H1 (cell line): ENCODE results near the gene ATM.
A peak's percentile ranks its signal among the peaks of the same experiment; 100 is the strongest.
"Not testable (repeated sequence)": the region's sequence is repeated elsewhere in the genome, so short reads cannot be mapped to it uniquely, and the experiment has no call there.

Source experiments
- CREB1 ChIP-seq: IDR thresholded peaks from 2 replicates; pipeline ENCODE4 v1.6.1; 2012; ENCODE audit warnings: inconsistent platforms
- GABPA ChIP-seq: IDR thresholded peaks from 2 replicates; pipeline ENCODE4 v1.6.1; 2011; ENCODE audit warnings: mild to moderate bottlenecking, low read length, moderate library complexity, borderline replicate concordance; ENCODE audit not compliant: insufficient read depth
- JUN ChIP-seq: IDR thresholded peaks from 2 replicates; pipeline ENCODE4 v1.6.1; 2011; ENCODE audit warnings: low read depth, mild to moderate bottlenecking, improper control_type of control experiment, low read length
- PHF8 ChIP-seq: fragments of 200-600 bp; sonication (generic); conservative IDR thresholded peaks from 2 replicates; pipeline ENCODE4 v1.7.1; 2012; ENCODE audit warnings: low read depth, mild to moderate bottlenecking, inconsistent platforms, low read length, moderate library complexity
- POLR2A ChIP-seq, 2 experiments: IDR thresholded peaks; 1 replicate in 1 of 2; 2 replicates in 1 of 2; pipeline ENCODE4 v1.6.1; 2011; ENCODE audit warnings: low read depth in 2 of 2, low read length in 2 of 2, mild to moderate bottlenecking in 2 of 2; ENCODE audit errors: control extremely low read depth in 1 of 2
- POLR2AphosphoS5 ChIP-seq: IDR thresholded peaks from 2 replicates; pipeline ENCODE4 v1.6.1; 2011; ENCODE audit warnings: low read depth, low read length
- RXRA ChIP-seq: IDR thresholded peaks from 2 replicates; pipeline ENCODE4 v1.6.1; 2011; ENCODE audit warnings: low read depth, mild to moderate bottlenecking, low read length, moderate library complexity; ENCODE audit not compliant: insufficient read depth
- TAF1 ChIP-seq: IDR thresholded peaks from 2 replicates; pipeline ENCODE4 v1.6.1; 2011; ENCODE audit warnings: mild to moderate bottlenecking, low read depth, low read length
- TF ChIP-seq, protein P1 (sequence below), 3 experiments: IDR thresholded peaks; 1 replicate in 2 of 3; 2 replicates in 1 of 3; pipeline versions ENCODE4 v1.5.1 to v1.6.1; 2011; ENCODE audit warnings: low read length in 3 of 3, mild to moderate bottlenecking in 3 of 3, inconsistent platforms in 2 of 3, low read depth in 1 of 3, moderate library complexity in 1 of 3; ENCODE audit not compliant: insufficient read depth in 1 of 3; ENCODE audit errors: control extremely low read depth in 1 of 3
- TF ChIP-seq, protein P2 (sequence below): IDR thresholded peaks from 2 replicates; pipeline ENCODE4 v1.6.1; 2012; ENCODE audit warnings: inconsistent platforms

GRCh38 chr11:108417551-108417950 is 194.7 kb downstream of the ATM start:
- TF ChIP-seq POLR2A (IDR thresholded peaks at IDR 0.05; ENCODE audit: control extremely low read depth in 1 of 2, low read depth in 2 of 2, low read length in 2 of 2); RXRA; PHF8; JUN; TAF1; POLR2AphosphoS5; GABPA; CREB1: not testable (repeated sequence)
- TF ChIP-seq, protein P1, sequence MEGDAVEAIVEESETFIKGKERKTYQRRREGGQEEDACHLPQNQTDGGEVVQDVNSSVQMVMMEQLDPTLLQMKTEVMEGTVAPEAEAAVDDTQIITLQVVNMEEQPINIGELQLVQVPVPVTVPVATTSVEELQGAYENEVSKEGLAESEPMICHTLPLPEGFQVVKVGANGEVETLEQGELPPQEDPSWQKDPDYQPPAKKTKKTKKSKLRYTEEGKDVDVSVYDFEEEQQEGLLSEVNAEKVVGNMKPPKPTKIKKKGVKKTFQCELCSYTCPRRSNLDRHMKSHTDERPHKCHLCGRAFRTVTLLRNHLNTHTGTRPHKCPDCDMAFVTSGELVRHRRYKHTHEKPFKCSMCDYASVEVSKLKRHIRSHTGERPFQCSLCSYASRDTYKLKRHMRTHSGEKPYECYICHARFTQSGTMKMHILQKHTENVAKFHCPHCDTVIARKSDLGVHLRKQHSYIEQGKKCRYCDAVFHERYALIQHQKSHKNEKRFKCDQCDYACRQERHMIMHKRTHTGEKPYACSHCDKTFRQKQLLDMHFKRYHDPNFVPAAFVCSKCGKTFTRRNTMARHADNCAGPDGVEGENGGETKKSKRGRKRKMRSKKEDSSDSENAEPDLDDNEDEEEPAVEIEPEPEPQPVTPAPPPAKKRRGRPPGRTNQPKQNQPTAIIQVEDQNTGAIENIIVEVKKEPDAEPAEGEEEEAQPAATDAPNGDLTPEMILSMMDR (IDR thresholded peaks at IDR 0.05; ENCODE audit: control extremely low read depth in 1 of 3, insufficient read depth in 1 of 3, low read depth in 1 of 3, low read length in 3 of 3) = peak in 2 of 3 experiments; percentile 26 to 32; a peak in 2 of 4 replicates
- TF ChIP-seq, protein P2, sequence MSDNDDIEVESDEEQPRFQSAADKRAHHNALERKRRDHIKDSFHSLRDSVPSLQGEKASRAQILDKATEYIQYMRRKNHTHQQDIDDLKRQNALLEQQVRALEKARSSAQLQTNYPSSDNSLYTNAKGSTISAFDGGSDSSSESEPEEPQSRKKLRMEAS = not testable (repeated sequence)
